ENCODE data around the gene ADGRG6.

DNA sequence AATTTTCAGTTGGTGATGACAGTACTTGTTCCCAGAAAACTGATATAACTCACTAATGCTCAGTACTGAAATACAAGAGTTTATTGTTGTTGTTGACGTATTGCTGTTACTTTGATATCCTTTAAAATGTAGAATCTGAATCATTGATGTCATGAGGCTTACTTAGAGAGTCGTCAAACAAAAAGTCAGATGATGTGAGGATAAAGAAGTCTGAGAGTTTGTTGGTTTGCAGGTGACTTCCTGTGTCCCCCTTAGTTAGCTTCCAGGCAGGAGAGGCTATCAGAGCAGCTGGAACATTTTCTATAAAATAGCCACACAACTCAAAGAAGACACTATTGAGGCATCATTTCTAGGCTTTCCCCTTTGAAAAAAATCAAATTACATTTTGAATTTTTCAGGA, 97.9 kb downstream of the ADGRG6 start:
- TF ChIP-seq ZNF274 (IDR thresholded peaks at IDR 0.05; ENCODE audit: low read depth, low read length) = no peak
- no peak for TF ChIP-seq YY1 (IDR thresholded peaks at IDR 0.05; ENCODE audit: insufficient read depth, insufficient read length)

Measured in NT2/D1 (cell line).